Measurements from ENCODE around the gene TRUB1.
"Not testable (repeated sequence)": the region's sequence is repeated elsewhere in the genome, so short reads cannot be mapped to it uniquely, and the experiment has no call there.

TRUB1 gene

DNA sequence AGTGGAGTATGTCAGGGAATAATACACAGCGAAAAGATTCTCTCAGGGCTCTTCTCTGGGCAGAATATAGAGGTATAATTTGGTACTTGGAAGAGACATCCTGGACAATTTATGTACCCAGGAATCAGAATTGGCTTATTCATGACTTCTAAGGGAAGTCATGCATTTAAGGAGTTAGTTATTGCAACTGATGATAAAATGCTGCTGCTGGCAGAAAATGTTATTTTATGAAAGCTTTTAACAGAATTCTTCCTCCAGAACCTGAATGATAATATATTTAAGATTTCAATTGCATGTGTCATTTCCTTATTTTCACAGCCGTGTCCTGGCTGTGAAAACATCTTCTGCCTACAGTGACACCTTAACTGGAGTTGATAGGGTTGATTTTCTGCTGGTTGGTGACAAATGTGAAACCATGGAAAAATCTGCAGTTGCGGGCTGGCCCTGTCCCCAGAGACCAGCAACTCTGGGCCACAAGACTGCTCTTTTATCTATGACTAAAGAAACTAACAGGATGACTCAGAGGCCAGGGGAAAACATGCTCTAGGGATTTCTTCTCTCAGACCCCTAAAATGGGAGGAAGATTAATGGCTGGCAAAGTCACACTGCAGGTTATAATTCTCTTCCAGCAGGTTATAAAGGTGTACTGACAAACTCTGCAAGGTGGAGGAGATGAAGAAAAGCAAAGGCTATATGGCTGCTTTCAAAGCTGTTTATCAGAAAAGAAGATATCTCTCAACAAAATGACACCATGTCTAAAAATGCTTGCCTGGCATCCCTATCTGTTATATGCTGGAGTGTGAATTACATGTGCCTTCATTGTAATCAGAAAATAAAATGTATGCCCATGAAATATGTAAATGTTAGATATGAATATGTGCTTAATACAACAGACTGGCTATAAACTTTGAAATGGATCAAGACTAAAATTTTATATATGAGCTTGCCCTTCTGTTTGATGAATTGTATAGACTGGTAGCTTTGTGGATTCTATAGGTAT lies 12.1 kb upstream of the TRUB1 start:
- peak; percentile 49 for DNase-seq (ENCODE audit: low spot score)

DNA sequence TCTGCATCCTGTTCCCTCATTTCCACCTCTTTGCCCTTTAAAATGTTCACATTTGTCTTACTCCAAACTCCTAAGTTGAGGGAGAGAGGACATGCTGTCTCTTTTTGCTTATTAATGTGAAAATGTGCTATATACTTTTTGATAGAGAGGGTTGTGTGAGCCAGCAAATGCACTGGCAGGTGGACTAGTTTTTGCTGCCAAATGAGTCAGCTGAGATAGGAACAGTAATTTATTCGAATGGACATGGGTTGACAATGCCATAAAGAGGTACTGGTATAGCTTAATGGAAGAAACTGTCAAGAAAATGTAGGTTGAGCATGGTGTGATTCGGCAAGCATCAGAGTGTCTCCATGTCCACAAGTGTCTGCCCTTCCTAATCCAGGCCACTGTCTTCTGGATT lies 9.2 kb upstream of the TRUB1 start:
- no peak for DNase-seq (ENCODE audit: low spot score)

DNA sequence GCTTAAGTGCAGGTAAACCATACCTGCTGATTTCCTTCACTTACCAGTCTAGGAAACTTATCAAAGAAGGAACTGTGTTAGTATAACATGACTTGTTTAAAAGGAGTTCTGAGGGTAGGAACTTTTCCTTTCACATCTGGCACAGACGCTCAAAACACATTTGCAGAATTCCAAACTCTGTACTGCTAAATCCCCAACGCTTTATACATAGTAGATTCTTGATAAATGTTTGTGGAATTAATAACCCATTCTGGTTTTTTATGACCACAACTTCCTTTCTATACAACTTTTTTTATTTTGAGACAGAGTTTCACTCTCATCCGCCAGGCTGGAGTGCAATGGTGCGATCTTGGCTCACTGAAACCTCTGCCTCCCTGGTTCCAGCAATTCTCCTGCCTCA lies 7.7 kb upstream of the TRUB1 start:
- DNase-seq (ENCODE audit: low spot score): no peak

DNA sequence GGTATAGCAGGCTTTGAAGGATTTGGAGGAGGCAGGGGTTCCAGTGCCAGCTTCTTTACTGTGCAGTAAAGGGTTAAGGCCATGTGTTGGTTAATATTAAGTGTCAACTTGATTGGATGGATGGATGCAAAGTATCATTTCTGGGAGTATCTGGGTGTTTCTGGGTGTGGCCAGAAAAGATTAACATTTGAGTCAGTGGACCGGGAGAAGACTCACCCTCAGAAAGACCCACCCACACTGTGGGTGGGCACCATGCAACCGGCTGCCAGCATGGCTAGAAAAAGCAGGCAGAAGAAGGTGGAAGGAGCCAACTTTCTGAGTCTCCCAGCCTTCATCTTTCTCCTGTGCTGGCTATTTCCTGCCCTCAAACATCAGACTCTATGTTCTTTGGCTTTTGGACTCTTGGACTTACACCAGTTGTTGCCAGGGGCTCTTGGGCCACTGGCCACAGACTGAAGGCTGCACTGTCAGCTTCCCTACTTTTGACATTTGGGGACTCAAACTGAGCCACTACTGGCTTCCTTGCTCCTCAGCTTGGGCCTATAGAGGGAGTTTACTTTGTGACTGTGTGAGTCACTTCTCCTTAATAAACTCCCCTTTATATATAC lies 6.8 kb upstream of the TRUB1 start:
- DNase-seq (ENCODE audit: low spot score): no peak

DNA sequence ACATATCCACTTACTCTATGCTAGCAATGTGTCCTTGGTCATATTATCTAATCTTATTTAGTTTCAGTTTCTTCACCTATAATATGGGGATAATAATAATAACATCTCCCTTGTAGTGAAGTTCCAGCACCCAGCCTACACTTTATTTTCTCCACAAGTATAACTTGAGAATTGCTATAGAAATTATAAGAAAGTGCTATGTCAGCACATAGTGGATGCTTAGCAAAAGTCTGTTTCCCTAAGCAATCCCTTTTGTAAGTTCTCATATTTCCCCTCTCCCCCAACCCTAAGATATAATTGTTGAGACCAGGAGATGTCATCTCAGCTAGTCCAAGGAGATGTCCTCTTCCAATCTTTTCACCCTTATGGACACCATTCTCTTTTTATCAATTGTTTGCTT lies 5.8 kb upstream of the TRUB1 start:
- DNase-seq (ENCODE audit: low spot score): no peak

DNA sequence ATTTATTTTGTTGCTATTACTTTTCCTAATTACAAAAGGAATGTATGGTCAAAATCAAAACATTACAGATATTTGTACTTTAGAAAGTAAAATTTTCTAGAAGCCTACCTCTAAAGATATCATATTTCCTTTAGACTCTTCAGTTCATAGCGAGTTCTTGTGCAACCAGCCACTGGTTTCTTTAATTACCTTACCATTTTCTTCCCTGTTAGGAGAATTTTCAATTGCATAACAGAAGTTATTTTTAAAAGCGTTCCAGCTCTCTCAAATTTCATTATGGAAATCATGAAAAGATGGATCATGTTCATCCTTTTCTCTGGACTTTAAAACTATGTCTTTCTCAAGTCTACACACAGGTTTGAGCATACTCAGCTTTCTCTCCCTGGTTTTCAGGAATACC lies 5.0 kb upstream of the TRUB1 start:
- DNase-seq (ENCODE audit: low spot score): no peak

DNA sequence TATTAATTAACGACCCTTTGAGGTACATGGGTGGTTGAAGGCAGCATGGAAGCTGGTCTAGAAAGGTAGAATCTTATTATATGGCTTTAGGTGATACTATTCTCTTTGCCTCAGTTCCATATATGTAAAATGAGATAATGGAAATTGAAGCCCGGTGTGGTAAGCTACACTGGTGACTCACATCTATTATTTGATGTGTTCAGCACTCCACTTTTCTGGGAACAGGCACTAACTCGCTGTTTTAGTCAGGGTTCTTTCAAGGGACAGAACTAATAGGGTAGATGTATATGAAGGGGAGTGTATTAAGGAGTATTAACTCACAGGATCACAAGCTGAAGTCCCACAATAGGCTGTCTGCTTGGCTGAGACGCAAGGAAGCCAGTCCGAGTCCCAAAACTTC lies 4.4 kb upstream of the TRUB1 start:
- no peak for DNase-seq (ENCODE audit: low spot score)

DNA sequence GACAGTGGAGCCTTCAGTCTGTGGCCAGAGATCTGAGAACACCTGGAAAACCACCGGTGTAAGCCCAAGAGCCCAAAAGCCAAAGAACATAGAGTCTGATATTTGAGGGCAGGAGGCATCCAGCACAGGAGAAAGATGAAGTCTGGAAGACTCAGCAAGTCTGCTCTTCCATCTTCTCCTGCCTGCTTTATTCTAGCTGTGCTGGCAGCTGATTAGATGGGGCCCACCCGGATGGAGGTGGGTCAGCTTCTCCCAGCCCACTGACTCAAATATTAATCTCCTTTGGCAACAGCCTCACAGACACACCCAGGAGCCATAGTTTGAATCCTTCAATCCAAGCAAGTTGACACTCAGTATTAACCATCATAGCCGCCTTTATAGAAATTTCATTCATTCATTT lies 4.0 kb upstream of the TRUB1 start:
- not testable (repeated sequence) for DNase-seq (ENCODE audit: low spot score)

DNA sequence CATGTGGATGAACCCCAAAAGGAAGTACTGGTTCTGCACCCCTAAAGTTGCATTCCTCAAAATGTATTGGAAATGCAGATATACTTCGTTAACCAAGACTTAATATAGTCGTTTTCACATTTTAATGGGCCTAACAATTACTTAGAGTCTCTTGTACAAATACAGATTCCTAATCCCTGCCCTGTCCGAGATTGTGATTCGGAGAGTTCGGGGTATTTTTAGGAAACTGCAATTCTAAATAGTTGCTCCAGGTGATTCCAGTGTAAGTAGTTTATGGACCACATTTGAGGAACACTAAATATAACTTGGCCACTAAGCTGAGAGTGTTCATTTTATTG lies 830 bp downstream of the TRUB1 start:
- DNase-seq (ENCODE audit: low spot score): no peak

DNA sequence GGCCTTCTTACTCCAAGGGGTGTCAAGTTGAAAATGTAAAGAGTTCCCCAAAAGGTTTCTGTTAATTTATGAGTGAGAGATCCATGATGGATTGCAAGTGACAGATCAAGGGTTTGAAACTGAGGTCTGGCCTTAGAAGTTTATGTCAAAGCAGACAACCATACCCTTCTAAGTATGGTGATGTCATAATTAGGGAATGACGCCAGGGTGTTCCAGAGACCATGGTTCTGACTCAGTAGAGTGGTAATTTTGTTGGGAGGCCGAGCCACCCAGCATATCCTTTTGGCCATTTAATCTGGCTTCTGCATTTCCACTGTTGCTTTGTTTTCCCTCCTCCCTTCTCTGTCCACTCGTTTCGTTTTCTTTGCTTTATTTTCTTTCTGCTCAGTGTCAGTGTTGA lies 2.7 kb downstream of the TRUB1 start:
- DNase-seq (ENCODE audit: low spot score): no peak

DNA sequence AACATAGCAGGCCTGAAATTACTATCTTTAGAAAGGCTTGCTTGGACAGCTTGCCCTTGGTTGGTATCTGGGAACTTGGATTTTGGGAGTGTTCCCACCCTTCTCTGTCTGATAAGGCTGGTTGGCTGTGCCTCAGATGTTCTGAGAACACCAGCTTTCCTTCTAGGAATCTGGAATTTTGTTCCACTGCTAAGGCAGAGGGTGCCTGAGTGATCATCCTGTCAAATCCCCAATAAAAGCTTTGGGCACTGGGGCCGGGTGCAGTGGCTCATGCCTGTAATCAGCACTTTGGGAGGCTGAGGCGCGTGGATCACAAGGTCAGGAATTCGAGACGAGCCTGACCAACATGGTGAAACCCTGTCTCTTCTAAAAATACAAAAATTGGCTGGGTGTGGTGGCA lies 5.0 kb downstream of the TRUB1 start:
- no peak for DNase-seq (ENCODE audit: low spot score)

DNA sequence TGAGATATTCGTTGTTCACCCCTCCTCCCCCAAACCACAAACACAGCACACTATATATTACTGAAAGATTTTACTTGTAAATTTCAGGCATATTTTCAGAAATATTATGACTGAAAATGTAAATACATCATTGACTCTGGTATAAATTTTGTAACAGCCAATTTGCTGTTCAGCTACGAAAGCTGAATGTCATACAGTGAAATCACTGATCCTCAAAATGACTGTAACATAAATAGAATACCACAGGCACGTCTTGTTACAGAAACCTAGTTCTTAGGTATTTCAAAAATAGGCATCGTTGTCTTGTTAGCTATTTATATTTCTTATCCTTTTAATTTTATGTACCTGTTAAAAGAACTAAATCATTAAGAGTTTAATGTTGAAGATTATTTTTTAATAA lies 15.1 kb downstream of the TRUB1 start:
- no peak for DNase-seq (ENCODE audit: low spot score)

DNA sequence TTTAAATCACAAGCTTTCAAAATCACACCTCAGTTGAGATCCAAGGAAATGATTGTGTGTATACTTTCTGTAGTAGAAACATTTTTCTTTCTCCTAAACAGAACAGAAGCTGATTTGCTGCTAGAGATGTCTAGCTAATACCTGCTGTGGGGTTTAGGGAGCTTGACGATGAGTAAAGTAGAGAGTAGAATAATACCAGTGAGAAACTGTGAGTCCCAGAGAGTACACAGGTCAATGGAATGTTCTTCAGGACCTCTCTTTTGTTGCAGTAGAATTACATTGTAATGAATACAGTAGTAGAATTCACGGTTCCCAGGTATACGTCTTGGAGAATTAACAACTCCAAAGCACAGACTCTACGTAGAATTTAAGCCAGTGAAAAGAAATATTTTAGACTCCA lies 18.0 kb downstream of the TRUB1 start:
- no peak for DNase-seq (ENCODE audit: low spot score)

DNA sequence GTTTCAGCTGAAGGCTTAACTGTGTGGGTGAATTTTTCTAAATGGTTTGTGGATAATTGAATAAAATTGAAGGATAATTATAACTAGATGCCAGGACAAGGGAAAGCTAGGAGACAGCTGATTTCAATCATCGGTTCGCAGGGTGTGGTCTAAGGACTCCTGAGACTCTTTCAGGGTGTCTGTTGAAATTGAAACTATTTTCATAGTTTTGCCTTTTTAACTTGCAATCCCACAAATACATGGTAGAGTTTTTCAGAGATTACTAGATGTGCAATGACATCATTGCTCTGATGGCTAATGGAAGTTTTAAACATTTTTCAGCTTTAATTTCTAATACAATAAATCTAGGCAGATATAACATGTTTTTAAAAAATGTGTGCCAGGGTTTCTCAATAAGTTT lies 18.5 kb downstream of the TRUB1 start:
- DNase-seq (ENCODE audit: low spot score): peak; percentile 34

DNA sequence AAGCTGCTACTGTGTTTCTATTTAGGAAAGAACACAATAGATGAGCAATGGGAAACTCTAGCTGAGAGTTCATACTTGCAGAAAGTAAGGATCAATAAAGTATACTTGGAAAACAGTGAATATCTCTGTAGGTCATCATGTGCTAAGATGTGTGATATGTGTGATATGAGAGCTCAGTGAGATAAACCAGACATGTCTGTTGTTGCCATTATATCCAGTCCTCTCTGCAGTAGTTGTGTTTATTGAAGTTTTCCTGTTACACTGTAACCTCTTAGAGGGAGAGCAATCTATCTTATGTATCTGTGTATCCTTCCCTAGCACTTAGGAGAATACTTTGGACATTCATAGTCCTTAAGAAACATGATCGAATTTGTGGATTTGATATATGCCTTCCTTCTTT lies 19.1 kb downstream of the TRUB1 start:
- DNase-seq (ENCODE audit: low spot score): no peak

DNA sequence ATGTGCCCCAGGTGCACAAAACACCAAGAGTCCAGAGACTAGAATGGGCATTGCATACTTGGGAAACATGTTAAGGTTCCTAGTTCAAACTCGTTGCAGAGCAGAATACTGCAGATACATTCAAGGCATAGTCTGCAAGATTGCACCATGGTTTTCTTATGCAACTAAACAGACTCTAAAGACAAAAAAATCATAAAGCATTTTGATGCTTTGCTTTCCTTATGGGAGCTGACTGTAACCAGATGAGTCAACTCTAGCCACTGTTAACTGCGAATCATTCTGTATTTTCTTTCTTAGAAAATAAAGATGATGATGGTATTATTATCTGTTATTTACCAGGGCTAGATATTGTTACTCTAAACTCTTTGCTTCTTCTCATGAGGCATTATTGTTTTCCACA lies 19.7 kb downstream of the TRUB1 start:
- DNase-seq (ENCODE audit: low spot score): no peak

DNA sequence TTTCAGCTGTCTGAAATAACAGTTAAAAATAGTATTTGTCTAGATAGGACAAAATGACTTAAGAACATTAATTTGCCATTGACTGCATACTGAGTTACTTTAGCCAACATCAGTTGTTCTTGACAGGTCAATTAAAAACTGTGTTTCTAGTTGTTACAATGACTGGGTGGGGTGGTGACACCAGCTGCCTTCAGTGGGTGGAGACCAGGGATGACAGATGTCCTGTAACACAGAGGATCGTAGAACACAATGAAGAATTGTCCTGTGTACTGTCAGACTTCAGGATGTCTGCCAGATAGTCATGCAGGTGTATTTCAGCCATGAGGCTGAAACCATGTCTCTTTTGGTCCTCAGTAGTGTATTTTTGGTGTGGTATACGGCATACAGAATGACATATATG lies 24.4 kb downstream of the TRUB1 start:
- no peak for DNase-seq (ENCODE audit: low spot score)

DNA sequence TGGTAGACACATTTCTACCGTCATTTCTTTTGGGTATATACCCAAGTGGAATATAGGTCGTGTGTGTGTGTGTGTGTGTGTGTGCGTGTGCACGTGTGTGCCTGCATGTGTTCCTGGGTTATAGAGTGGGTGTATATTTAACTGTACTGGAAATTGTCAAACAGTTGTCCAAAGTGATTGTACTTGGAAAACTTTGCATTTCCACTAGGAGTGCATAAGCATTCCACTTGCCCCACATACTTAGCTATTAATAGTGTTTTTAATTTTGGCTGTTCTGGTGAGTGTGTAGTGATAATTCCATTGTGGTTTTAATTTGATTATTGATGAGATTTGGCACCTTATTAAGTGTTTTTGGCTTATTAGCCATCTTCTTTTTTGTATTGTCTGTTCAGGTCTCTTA lies 25.9 kb downstream of the TRUB1 start:
- no peak for DNase-seq (ENCODE audit: low spot score)

DNA sequence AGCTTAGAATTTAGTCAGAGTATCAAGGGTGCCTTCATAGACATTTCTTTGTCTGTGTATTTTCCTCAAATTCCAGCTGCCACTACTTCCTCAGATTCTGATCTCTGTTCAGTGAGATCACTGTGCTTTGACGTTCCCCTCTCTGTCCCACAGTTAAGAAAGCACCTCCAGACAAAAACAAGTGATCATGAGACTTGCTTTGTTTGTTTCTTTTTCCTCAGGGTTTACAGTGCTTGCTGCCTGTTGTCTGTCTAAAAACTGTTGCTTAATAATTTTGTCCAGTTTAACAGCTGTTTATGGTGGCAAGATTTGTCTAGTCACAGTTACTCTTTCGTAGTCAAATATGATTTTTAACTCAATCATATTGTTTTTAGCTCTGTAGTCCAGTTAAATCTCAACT lies 29.1 kb downstream of the TRUB1 start:
- peak; percentile 9 for DNase-seq (ENCODE audit: low spot score)

DNA sequence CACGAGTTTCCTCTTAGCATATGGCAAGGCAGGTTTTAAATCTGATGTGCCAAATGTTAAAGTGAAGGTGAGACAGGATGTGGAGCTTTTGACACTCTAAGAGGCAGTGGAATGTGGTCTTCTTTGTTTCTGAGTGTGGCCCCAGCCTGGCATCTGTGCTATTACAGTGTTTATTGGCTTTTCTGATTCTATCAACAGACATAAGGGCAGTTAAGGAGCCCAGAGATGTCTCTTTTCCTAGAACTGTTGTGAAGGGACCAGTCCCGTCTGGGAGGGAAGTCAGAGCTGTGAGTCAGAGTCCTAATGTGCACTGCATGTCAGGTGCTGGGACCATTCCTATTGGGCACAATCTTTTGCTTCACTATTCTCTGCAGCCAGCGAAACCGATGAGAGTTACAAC lies 32.5 kb downstream of the TRUB1 start:
- DNase-seq (ENCODE audit: low spot score): no peak

DNA sequence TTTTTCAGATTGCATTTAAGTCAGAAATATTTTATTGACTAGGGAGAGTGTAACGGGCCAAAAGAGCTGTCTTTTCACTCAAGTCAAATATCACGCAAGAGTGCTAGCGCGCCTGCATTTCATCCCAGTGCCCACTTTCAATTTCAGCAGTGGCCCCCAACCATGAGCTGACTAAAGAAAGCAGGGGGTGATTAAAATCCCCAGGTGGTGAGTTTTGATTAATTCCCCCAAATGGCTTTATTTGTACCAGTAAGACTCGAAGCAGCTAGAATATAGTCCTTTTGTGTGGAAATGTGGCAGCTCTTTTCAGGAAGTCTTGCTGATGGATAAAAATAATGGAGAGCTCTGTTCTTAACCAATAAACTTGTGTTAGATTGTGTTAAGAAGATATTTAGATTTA lies 35.3 kb downstream of the TRUB1 start:
- no peak for DNase-seq (ENCODE audit: low spot score)

DNA sequence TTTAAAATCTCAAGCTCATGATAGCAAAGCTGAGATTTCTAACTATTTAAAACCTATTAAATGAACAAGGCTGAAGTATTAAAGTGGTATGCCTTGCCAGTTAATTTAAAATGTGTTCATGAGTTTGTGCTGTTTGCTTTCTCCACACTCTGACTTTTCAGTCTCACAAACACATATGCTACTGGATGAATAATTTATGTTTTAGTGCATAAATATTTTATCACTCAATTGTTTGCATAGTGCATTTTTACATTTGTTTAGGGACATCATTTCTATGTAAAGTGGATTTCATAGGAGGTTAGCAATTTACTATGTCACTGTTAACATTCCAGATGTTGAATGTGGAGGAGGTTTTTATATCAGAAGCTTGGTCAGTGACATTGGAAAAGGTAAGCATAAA lies 36.0 kb downstream of the TRUB1 start:
- no peak for DNase-seq (ENCODE audit: low spot score)

DNA sequence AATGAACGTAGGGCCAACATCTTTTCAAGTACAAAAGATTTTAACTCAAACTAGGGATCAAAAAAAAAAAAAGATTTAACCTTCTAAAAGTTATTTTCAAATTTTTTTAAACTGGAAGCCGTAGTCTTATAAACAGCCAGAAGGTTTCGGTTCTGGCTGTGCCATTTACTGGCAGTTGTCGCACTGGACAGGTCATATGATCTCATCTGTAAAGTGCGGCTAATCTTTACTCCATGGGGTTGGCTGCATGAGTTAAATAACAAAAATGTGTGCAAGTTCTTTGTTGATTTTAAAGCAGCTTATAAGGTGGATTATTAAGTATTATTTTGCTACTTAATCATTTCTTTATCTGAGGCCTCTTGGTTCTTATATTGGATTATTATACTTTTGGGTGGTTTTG lies 36.6 kb downstream of the TRUB1 start:
- DNase-seq (ENCODE audit: low spot score): no peak

DNA sequence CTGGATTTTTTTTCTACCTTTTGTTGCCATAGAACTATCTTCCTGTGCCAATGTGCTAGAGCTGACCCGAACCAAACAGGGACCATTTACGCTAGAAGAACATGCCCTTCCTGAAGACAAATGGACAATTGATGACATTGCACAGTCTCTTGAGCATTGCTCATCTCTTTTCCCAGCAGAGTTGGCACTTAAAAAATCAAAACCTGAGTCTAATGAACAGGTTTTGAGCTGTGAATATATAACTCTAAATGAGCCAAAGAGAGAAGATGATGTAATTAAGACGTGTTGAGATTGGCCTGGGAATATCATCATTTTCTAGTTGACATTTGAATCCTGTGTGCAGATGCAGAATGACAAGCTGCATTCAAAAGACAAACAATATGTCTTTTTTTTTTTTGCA lies 37.1 kb downstream of the TRUB1 start:
- DNase-seq (ENCODE audit: low spot score): no peak
